ENCODE data around the gene DCT.

GRCh38 chr13:94462670-94463069 lies 16.8 kb downstream of the DCT start:
- TF ChIP-seq CTCF (IDR thresholded peaks at IDR 0.05) (no peak), POLR2A (IDR thresholded peaks at IDR 0.05) (no peak)

Data from adrenal gland (tissue), 5 donors.